DOHH2 (cell line): ENCODE measurements around the gene ZNF300.

ENCODE experiments used
- EZH2phosphoT487 ChIP-seq: fragments of 200-600 bp; sonication (generic); IDR thresholded peaks from 2 replicates; pipeline ENCODE4 v1.6.1; 2017; ENCODE audit warnings: borderline replicate concordance, mild to moderate bottlenecking, antibody characterized with exemption, low read length, moderate library complexity, mixed read lengths
- TF ChIP-seq, protein P1 (sequence below): fragments of 200-600 bp; sonication (generic); IDR thresholded peaks from one replicate; pipeline ENCODE4 v1.5.1; 2014; ENCODE audit warnings: antibody characterized with exemption, mild to moderate bottlenecking, low read depth, low read length; ENCODE audit not compliant: poor library complexity, severe bottlenecking

GRCh38 chr5:150853561-150853960 is 51.2 kb downstream of the ZNF300 start:
- TF ChIP-seq, protein P1, sequence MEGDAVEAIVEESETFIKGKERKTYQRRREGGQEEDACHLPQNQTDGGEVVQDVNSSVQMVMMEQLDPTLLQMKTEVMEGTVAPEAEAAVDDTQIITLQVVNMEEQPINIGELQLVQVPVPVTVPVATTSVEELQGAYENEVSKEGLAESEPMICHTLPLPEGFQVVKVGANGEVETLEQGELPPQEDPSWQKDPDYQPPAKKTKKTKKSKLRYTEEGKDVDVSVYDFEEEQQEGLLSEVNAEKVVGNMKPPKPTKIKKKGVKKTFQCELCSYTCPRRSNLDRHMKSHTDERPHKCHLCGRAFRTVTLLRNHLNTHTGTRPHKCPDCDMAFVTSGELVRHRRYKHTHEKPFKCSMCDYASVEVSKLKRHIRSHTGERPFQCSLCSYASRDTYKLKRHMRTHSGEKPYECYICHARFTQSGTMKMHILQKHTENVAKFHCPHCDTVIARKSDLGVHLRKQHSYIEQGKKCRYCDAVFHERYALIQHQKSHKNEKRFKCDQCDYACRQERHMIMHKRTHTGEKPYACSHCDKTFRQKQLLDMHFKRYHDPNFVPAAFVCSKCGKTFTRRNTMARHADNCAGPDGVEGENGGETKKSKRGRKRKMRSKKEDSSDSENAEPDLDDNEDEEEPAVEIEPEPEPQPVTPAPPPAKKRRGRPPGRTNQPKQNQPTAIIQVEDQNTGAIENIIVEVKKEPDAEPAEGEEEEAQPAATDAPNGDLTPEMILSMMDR, result no peak
- no peak for TF ChIP-seq EZH2phosphoT487
